Prostate gland (tissue), 2 donors: ENCODE data around the gene TMEM117.

ENCODE experiments used
- POLR2A ChIP-seq: fragments of 450-650 bp; IDR thresholded peaks from one replicate; pipeline ENCODE4 v1.6.1; 2016; ENCODE audit warnings: antibody characterized with exemption, mild to moderate bottlenecking
- POLR2AphosphoS5 ChIP-seq: sonication (generic); formaldehyde crosslinking; IDR thresholded peaks from one replicate; pipeline ENCODE4 v1.6.1; 2017; ENCODE audit warnings: antibody characterized with exemption
- TF ChIP-seq, protein P1 (sequence below), 4 experiments: fragments of 200-600 bp in 2 of 4; fragments of 450-650 bp in 2 of 4; sonication (generic) in 2 of 4; IDR thresholded peaks; 1 replicate in 3 of 4; 2 replicates in 1 of 4; pipeline ENCODE4 v1.5.1; 2016 to 2019; ENCODE audit warnings: antibody characterized with exemption in 4 of 4, mild to moderate bottlenecking in 2 of 4, moderate library complexity in 2 of 4

DNA sequence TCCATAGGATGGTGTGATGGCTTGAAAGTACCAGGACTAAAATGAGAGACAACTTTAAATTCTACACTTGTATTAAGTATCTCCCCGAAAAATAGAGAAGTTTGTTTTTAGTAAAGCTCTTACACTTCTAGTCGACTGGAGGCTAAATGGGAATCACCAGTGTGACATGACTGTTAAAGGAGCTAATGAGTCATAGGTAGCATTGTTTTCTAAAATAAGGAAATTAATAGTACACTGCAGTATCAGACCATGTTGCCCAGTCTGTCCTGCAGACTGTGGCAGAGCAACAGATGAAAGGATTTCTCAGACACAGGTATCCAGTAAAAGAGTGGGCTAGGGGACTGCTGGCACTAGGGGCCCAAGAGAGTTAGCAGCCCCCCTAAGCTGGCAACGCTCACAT lies 140.1 kb downstream of the TMEM117 start:
- TF ChIP-seq, protein P1, sequence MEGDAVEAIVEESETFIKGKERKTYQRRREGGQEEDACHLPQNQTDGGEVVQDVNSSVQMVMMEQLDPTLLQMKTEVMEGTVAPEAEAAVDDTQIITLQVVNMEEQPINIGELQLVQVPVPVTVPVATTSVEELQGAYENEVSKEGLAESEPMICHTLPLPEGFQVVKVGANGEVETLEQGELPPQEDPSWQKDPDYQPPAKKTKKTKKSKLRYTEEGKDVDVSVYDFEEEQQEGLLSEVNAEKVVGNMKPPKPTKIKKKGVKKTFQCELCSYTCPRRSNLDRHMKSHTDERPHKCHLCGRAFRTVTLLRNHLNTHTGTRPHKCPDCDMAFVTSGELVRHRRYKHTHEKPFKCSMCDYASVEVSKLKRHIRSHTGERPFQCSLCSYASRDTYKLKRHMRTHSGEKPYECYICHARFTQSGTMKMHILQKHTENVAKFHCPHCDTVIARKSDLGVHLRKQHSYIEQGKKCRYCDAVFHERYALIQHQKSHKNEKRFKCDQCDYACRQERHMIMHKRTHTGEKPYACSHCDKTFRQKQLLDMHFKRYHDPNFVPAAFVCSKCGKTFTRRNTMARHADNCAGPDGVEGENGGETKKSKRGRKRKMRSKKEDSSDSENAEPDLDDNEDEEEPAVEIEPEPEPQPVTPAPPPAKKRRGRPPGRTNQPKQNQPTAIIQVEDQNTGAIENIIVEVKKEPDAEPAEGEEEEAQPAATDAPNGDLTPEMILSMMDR (IDR thresholded peaks at IDR 0.05) = no peak
- TF ChIP-seq POLR2A = no peak
- no peak for TF ChIP-seq POLR2AphosphoS5
